Dermis microvascular lymphatic vessel endothelial cell (primary cell): ENCODE measurements around the gene DOCK3. TPM values are rescaled to one million over a fixed set of nuclear protein-coding genes. Genes with fewer than 3 reads are reported as not detected.

Source experiments
- DNase-seq, 2 donors: peaks; one replicate each; pipeline versions ENCODE4 v3.0.0 to v3.0.0-alpha.2; 2010; ENCODE audit warnings: low read depth in 2 of 2
- total RNA-seq: library from RNA; depleted of rRNA; stranded (reverse); fragments of >200 nt; gene quantifications from 2 replicates; pipeline ENCODE4 v1.2.1, GENCODE V29; 2014

Gene DOCK3
- total RNA-seq: under 0.01 TPM in 1 of 2 replicates, not detected in the other

DNA sequence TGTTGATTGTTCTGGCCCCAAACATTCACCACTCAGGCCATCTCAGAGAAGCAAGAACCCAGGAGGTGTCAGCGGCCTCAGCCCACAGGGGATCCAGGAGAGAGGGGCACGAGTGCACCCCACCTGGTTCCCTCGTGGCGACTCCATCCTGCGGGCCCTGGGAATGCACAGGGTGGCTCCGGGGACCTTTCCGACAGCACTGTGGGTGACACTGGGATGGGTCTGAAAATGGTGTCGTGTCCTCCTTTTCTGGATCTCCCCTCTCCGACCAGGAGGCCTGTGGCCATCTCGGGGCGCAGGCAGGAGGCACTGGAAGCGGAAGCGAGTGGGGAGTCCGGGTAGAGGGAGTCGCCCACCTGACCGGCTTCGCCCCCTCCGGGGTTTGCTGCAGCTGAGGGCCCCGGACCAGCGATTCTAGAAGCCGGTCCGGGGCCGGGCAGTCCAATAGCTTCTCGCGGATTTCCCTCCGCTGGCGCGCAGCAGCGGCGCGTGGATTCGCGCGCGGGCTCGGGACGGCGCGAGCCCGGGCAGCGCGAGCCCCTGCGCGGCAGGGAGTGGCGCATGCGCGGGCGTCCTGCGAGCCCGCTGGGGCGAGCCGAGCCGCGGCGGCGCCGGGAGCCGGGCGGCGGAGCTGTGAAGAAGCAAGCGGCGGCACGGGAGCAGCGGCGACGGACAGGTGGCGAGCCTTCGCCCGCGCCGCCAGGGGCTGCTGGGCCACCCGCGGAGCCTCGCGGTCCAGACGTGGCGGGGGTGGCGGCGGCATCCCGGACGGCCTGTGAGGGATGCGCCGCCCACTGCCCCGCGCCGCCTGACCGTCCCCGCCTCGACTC, at the start of gene DOCK3:
Gene DOCK3, plus strand, starts transcription at position 579 of the 830 bp plus-strand sequence. CDS start 337 bp downstream, outside the sequence.
- peak; percentile 10 to 63 for DNase-seq

DNA sequence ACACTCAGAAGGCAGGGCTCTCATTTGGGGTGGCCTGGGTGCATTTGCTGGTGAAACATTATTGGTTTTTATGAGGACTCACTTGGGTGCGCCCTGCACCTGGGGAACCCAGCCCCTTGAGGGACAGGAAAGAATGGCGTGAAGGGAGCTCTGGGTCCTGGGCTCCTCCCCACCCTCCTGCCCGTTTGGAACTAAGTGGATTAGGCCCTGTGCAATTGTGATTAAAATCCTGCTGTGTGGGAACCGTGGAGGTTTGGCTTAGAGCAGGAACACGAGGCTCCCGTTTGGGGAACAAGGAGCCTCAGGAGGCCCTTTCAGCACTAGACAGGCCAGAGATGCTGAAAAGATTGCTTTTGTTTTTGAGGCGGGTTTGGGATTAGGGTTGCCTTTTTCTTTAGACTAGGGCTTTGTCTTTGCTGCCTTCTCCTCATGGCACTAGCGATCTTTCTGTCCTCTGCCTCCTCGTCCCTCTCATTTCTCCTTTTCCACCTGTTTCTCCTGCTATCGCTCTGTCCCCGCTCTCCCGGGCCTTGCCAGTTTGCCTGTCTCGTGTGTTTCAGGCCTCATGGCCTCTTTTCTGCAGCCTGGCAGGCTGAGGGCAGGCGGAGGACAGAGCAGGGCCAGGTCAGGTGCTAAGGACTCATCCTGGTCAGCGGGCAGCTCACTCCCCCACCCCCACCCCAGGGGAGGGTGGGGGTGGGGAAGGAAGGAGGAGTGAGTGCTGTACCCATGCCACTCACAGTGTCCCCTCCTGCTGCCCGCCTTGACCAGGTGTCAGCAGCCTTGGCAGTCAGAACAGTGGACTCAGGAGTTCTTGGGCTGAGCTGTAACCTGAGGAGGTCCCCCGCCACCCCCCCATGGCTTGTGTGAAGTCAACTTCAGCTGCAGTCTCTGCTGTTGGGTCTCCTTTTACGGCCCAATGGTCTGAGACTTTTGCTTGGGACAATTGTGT, 49.2 kb upstream of the DOCK3 start:
- DNase-seq: no peak

- no peak for DNase-seq
Measured at GRCh38 chr3:50626401-50626800, 48.3 kb upstream of the DOCK3 start.

GRCh38 chr3:50627407-50628051, 47.2 kb upstream of the DOCK3 start:
- DNase-seq: peak in 1 of 2 donors; percentile 31

GRCh38 chr3:50628601-50629000, 46.1 kb upstream of the DOCK3 start:
- no peak for DNase-seq

GRCh38 chr3:50630394-50630793, 44.3 kb upstream of the DOCK3 start:
- no peak for DNase-seq

GRCh38 chr3:50630877-50631276, 43.9 kb upstream of the DOCK3 start:
- DNase-seq: no peak

DNA sequence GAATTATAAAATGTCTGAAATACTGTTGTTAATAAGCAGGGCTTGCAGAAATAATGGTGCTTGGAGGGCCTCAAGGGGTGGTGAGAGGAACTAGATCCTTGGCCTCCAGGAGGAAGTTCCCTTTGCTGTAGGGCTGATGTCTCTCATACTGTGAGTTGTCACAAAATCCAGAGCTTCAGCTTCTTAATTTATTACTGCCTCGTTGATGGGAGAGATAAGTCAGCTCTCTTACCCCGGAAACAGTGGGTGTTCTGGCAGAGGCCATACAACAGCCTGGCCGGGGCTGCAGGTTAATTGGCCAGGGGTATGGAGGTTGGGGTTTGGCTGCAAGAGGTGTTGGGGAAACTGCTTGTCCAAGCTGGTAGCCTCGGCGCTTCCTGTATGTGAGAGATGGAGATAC, 42.3 kb upstream of the DOCK3 start:
- DNase-seq: no peak

DNA sequence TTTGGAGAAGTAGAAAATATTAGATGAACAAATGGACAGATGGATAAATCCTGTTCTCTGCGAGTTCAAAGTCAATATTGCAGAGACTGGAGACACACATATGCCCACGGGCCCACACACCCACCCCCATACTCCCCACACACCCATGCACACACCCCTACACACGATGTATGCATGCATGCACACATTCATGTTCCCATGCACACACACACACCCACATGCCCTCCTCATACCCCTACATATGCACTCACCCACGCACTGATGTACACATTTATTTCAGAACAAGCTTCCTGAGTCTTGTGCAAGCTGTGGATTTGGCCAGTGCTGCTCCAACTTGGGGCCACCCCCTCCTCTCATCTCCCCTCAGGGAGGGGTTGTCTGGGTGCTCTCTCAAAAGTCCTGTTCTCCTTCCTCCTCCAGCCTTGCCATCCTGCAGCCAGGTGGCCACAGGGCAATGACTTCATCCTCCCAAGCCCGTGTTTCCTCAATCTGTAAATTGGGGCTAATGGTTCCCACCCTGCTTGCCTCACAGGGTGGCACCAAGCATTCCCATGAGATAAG, 41.4 kb upstream of the DOCK3 start:
- DNase-seq: no peak

DNA sequence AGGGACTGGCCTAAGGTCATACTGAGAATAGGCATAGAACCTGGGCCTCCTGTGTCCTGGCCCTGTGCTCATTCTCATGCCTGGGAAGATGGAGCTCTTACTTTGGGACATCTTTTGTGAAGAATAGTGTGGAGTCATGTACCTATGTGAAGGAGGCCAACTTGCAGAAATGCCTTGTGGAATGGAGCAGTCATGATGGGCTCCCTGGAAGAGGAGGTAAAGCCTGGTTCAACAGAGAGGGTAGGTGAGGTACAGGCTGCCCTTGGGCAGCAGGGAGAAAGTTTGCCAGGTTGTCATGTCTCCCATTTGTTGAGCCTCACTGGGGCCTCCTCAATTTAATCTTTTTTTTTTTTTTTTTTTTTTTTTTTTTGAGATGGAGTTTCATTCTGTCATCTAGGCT, 39.7 kb upstream of the DOCK3 start:
- DNase-seq: no peak

DNA sequence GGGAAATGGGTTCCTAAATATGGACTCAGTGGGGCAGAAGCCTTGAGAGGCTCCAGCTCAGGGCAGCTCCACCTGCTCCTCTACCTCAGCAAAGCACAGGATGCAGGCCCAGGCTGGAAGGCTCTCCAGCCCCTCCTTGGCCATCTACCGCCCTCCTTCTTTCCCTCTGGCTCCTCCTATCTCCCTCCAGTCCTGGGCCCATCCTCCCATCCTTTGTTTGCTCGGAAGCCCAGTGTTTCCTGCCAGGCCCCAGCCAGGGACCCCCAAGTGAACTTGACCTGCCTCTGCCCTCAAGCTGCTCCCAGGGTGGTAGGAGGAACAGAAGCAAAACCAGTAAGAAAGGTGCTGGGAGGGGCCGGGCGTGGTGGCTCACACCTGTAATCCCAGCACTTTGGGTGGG, 37.7 kb upstream of the DOCK3 start:
- no peak for DNase-seq

DNA sequence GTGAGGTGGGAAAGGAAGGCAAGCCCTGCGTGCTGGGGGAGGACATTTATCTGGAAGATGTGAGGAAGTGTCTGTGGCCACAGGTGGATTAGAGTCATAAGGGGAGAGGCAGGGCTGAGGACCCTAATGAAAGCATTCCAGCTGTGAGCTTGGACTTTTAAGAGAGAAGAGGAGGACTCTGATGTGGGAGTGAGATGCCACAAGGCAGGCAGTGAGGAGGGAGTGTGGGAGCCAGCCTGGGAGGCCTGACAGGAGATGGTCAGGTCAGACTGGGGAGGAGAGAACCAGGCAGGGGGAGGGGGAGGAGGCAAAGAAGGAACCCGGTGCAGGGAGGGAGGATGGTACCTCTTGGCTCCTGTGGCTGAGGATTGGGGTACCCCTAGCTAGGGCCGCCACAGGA, 36.8 kb upstream of the DOCK3 start:
- no peak for DNase-seq

DNA sequence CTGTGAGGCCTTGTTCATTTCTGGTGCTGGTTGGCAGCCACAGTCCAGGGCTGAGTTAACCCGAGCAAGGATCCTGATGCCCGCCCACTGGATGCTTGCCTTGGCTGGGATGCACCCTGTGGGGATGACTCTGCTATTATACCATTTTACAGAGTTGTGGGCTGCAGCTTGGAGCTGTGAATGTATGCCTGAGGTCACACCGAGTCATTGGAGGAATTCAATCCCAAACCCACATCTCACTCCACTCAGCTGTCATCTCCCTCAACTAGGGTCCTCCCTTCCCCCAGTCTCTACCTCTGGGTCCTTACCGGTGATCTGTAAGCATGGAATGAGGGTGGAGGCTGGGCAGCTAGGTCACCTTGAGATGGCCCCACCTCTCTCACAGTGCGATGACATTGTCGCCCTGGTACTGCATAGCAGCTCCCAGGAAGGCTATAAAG, 35.7 kb upstream of the DOCK3 start:
- no peak for DNase-seq

DNA sequence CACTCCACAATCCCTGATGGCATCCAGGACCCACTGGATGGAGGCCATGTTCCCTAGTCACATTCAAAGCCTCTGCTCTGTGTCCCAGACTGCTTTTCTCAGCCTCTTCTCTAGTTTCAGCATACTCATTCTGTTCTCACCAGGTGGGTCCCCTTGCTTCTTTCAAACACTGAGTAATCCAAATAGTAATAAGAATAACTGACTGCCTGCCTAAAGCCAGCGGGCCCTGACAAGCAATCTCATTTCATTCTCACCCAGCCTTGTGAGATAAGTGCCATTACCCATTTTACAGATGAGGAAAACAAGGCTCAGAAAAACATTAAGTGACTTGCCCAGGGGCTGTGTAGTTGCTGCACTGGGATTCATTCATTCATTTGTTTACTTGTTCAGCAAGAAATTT, 32.3 kb upstream of the DOCK3 start:
- no peak for DNase-seq

DNA sequence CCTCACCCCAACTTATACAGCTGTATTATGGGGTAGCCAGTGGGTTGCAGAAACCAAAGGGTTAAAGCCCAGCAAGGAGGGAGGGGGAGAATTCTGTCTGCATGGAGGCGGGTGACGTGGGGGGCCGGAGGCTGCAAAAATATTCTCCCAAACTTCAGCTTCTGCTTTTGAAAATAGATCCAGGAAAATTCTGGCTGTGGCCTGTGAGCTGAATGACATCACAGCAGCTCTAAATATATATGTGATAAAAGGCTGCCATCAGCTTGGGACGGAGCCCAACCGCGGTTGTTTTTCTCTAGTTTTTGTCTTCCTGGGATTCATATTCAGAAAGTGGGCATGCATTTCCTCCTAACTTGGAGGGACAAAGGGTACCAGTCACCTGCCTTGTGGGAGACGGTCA, 30.2 kb upstream of the DOCK3 start:
- DNase-seq: no peak

- DNase-seq: no peak
Measured at GRCh38 chr3:50645378-50645777, 29.3 kb upstream of the DOCK3 start.

- no peak for DNase-seq
Measured at GRCh38 chr3:50648313-50648712, 26.4 kb upstream of the DOCK3 start.

- DNase-seq: no peak
Measured at GRCh38 chr3:50648944-50649343, 25.8 kb upstream of the DOCK3 start.

DNA sequence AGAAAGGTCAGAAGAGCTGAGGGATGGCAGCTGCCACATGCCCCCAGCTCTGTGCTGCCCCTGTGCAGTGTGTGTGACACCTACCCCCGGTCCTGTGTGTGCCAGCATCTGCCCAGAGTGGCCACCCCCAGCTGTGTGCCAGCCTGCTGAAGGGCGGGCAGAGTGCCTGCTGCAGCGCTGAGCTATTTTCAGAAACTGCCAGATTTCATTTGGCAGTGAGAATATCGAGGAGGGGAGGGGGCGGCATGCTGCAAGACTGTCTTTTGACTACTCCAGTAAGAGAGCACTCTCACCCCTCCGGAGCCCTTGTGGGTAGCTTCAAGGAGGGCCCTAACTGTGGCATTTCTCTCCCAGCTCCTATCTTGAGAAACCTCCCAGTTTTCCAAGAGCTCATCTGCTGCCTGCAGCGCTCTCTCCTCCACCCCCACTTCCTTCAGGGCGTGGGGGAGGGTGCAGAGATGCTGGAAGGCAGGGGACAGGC, 25.2 kb upstream of the DOCK3 start:
- DNase-seq: no peak

GRCh38 chr3:50650018-50650417, 24.7 kb upstream of the DOCK3 start:
- DNase-seq: no peak

DNA sequence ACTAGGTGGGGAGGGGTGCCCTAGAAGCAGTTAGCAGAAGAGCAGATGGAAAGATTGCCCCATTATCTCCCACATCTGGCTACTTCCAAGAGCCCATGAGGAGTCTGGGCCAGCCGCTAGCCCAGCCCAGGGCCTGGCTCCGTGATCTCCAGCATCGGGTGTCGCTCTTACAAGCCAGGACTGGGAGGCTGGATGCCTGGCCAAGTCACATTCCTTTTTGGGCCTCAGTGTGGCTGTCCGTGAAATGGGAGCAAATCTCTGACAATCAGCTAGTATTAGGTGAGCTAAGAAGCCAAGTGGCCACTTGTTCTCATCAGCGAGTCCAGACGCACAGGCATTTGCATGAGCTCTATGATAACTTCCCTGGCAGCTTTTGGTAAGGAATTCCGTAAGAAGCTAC, 23.3 kb upstream of the DOCK3 start:
- no peak for DNase-seq
